ENCODE measurements around the gene UBE2J1.
"Not testable (repeated sequence)": the region's sequence is repeated elsewhere in the genome, so short reads cannot be mapped to it uniquely, and the experiment has no call there.

Gene UBE2J1

DNA sequence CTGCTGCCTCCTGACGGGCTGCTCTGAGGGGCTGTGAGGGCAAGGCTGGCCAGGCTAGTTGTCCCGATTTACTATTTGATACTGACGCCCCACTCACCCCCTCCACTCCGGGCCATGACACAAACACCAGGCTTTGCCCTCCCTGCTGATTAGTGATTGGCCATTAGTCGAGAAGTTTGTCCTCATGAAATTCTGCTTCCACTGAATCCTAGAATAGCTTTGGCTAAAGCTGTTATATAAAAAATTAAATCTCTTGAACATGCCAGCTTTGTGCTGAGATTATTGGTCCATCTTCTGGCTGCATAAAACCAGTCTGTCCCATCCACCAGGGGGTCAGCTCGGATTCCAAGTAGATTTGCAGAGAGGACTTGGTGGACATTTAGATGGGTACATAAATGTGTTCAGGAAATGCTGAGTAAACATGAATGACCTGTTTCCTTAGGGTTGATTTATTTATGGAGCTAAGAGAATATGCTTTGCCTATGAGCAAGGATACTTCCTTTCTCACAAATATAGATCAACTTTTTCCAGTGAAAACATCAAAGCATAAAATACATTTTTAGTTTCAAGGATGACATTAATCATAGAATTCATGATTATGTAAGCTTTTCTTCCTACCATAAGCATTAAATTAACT, 37.2 kb downstream of the UBE2J1 start, which contains the start of gene GABRR2:
TSS of gene GABRR2 (minus strand) at position 51 of the 637 bp plus-strand sequence. CDS start 134 bp downstream, outside the sequence.
- DNase-seq = no peak

DNA sequence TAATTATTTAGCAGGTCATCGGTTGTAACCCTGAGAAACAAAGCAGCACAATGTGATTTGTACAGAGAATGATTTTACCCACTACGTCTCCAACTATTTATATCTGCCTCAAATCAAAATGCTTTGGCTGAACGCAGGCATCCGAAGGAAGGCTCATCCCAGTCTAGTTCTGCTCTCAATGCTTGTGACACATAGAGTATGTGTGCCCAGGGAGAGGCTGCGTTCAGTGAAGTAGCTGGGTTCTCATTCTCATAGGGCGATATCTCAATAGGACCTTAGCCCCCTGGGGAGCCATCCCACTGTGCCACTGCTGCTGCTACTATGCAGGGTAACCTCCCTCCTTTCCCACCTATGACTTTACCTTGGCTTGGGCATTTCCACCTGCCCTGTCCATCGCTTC, 37.8 kb downstream of the UBE2J1 start:
- DNase-seq = no peak

DNA sequence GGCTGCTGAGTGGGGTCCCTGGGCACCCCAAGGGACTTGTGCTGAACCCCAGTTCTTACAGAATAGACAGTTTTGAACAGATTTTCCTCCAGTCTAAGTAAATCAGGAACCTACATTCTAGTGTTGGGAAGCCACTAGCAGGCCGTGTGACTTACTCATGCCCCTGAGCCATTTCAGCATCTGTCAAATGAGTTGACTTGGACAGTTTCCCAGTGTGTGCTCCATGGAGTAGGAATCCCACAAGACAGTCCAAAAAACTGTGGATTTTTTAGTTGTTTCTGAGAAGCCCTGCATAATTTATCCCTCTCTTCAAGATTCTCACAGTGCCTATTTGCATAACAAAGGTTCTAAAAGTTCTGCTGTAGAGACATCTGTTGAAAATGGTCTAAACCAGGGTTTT, 39.5 kb downstream of the UBE2J1 start:
- no peak for DNase-seq

DNA sequence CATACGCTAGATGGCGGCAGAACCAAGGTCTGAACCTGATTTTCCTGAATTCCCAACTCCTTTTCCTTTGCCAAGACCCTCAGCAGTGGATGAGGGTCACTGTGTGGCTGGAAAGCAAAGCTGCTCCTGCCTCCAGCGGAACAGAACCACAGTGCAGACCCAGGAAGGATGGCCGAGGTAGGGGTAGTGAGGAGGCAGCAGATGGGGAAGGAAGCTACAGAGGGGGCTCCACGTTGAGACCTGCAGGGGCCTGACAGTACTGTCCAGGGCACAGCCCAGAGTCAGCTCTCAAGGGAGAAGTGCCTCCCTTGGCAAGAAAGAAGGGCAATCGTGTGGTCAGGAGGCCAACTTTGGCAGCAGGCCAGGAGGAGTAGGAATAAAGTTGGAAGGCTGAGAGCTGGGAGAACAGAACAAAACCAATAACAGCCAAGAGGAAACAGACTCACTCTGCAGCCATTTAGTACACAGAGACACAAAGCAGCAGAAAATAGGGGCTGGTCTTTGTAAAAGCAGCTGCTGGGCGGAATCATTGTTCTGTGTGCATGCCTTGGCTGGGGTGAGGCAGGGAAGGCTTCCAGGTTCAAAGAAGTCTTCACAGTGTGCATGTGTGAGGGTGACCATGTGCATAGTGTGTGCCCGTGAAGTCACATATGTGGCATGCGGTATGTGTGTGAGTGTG, 40.5 kb downstream of the UBE2J1 start:
- no peak for DNase-seq

DNA sequence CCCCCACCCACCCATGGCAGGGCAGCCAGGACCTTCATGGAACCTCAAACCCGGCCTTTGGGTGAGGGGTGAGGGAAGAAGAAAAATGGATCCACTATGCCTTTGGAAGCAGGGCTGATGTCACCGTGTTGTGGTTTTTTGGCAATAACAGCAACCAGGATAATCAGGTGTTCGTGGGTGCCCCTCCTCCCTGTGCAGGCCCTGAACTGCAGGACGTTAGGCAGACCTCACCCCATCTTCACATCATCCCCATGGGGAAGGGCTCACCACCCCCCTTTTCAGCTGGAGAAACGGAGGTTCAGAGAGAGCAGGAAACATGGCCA, 41.0 kb downstream of the UBE2J1 start:
- no peak for DNase-seq

DNA sequence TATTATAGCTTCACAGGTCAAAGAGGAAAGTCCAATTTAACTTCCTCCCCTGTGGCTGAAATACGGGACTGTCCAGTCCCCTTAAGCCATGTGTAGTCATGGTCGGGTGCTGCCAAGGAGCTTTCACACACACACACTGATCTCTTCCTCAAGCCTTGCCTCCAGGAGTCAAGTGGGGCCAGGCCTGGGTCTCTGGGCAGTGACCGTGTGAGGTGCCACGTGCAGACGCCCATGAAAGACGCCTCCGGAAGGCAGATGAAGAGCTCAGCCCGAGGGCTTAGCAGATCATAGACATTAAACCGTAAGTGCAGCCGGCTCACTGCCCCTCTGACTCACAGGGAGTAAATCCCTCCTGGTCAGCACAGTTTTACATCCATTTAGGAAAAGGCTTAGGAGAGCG, 41.6 kb downstream of the UBE2J1 start:
- DNase-seq = no peak

DNA sequence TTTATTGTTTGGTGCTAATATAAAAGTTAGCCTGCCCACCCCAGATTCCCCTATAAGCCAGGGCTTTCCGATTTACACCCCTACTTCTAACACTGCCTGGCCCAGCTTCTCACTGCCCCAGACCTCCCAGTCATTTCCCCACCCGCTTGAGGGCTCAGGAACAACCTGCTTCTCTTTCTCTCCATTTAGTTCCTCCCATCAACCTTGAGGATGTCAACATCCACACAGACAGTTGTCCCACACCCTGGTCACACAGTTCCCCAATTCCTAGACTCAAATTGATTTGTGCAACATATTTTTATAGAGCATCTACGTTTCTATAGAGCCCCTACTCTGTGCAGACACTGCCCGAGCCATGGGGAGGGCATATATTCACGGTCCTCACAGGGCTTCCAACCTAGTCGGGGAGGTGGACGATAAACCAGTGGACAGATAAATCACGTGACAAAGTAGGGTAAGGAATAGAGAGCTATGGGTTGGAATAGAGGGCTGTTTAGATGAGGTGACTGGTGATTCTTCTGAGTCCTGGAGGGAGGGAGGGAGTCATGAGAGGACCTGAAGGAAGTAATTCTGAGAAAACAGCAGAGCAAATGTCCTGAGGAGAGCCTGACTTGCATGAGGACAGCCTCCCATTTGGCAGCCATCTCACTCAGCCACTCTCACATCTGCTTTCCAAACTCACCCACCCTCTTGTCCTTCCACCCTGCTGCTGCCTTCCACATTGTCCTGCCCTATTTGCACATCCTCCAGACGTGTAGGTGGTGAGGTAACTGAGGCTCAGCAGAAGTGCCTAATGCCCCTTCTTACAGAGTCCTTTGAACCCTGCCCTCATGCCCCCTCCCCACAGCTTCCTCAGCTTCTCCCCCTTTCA, 43.8 kb downstream of the UBE2J1 start:
- no peak for DNase-seq

DNA sequence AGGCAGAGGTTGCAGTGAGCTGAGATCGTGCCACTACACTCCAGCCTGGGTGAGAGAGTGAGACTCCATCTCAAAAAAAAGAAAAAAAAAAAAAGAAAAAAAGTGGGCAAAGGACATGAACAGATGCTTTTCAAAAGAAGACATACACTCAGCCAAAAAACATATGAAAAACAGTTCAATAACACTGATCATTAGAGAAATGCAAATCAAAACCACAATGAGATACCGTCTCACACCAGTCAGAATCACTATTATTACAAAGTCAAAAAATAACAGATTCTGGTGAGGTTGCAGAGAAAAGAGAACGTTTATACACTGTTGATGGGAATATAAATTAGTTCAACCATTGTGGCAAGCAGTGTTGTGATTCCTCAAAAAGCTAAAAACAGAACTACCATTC, 48.0 kb downstream of the UBE2J1 start:
- not testable (repeated sequence) for DNase-seq

DNA sequence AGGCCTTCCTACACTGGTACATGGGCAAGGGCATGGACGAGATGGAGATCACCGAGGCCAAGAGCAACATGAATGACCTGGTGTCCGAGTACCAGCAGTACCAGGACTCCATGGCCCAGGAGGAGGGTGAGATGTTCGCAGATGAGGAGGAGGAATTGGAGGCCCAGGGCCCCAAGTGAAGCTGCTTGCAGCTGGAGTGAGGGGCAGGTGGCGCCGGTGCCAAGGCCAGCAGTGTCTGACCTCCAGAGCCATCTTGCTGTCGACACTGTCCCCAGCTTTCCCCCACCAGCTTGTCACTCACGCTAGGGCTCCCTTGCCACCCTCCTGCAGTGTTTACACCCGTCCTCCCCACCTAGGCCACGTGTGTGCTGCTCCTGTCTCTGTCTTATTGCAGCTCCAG, 49.6 kb downstream of the UBE2J1 start:
- no peak for DNase-seq

DNA sequence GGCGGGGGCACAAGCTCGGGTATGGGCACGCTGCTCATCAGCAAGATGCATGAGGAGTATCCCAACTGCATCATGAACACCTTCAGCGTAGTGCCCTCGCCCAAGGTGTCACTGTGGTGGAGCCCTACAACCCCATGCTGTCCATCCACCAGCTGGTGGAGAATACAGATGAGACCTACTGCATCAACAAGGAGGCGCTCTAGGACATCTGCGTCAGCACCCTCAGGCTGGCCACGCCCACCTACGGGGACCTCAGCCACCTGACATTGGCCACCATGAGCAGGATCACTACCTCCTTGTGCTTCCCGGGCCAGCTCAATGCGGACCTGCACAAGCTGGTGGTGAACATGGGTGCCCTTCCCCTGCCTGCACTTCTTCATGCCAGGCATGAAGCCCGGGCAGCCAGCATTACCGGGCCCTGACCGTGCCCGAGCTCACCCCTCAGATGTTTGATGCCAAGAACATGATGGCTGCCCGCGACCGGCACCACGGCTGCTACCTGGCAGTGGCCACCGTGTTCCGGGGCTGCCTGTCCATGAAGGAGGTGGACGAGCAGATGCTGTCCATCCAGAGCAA, 50.2 kb downstream of the UBE2J1 start:
- DNase-seq = no peak

DNA sequence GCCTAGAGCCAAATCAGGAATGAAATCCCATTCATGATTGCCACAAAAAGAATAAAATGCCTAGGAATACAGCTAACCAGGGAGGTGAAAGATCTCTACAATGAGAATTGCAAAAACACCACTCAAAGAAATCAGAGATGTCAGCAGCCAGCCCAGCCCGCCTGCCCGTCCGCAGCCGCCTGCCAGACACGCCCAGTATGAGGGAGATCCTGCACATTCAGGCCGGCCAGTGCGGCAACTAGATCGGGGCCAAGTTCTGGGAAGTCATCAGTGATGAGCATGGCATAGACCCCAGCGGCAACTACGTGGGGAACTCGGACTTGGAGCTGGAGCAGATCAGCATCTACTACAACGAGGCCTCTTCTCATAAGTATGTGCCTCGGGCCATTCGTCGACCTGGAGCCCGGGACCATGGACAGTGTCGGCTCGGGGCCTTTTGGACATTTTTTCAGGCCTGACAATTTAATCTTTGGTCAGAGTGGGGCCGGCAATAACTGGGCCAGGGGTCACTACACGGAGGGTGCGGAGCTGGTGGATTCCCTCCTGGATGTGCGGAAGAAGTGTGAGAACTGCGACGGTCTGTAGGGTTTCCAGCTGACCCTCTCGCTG, 50.8 kb downstream of the UBE2J1 start:
- DNase-seq = no peak

DNA sequence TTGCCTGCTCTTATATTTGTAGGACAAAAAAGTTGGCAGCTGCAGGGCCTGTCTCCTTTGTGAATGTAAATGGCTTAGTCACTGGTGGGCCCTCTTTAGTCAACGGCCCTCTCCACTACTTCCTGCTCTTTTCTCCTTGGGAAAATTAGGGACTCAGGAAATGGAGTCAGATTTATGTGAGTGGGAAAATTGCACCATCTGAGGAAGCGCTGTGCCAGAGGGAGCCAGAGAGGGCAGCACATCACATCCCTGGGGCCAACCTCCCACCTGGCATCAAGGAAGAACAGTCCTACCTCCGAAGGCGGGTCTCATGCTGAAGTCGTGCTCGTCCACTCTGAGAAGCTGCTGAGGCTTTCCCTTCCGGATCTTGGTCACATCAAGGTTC, 53.1 kb downstream of the UBE2J1 start:
- DNase-seq = no peak

DNA sequence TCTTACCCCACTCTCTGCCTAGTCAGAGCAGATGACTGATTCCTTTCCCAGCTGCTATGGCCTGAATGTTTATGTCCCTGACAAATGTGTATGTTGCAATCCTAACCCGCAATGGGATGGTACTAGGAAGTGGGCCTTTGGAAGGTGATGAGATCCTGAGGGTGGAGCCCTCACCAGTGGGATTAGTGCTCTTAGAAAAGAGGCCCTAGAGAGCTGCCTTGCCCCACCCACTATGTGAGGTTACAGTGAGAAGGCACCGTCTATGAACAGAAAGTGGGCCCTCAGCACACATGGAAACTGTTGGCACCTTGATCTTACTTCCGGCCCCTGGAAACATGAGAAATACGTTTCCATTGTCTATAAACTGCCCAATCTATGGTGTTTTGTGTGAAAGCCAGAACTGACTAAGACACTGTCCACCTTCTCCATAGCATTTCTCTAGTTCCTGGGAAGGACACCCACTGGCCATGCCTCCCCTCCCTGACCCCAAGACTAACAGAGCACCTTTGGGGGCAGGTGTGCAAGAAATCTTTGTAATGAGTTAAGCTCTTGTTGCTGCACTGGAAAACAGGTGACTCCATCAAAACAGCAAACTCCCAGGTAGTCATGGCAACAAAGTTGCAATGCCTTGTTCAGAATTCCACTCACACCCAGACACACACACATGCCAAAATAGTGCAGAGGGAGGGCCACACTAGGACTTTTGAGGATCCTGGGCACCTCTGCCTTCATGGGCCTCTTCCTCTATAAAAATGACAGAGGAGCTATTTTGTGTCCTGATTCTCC, 53.6 kb downstream of the UBE2J1 start:
- DNase-seq = no peak

DNA sequence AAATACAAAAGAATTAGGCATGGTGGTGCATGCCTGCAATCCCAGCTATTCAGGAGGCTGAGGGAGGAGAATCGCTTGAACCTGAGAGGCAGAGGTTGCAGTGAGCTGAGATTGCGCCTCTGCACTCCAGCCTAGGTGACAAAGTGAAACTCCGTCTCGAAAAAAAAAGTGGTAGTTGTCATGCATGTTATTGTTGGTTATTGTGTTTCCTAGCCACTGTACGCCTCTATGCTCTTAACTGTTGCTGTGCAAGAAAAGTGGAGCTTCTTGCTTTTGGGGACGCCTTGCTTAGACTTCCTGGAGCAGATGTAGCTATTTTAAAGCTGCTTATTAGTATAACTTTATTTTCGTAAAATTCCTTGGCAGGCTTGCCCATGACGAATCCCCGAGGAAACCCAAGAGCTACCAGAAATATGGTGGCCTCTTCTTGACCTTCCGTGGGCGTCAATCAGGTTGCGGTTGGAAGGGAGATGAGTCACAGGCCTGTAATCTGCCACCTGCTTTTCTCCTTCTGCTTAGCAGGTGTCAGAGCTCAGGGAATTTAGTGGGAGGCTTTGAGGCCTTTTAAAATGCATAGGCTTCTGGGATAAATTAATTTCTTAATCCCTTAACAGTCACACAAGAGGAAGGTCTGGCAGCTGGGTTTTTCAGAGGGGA, 54.7 kb downstream of the UBE2J1 start:
- DNase-seq = no peak

DNA sequence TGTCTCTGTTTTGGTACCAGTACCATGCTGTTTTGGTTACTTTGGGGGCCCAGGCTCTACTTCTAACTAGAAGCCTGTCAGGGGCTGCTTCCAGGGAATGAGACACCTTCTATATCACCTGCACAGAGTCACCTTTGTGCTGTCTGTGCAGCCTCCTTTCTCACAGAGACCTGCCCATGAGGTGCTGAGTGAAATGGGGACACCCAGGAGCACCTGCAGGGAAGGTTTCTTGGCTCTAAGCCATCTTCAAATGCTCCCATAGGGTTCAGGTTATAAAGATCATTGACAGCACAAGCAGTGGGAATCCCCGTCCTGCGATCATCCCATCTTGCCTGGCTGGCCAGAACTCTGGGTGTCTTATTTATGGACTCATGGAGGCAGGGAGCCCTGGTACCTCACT, 56.5 kb downstream of the UBE2J1 start:
- no peak for DNase-seq

DNA sequence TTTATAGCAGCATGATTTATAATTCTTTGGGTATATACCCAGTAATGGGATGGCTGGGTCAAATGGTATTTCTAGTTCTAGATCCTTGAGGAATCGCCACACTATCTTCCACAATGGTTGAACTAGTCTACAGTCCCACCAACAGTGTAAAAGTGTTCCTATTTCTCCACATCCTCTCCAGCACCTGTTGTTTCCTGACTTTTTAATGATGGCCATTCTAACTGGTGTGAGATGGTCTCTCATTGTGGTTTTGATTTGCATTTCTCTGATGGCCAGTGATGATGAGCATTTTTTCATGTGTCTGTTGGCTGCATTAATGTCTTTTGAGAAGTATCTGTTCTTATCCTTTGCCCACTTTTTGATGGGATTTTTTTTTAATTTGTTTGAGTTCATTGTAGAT, 57.4 kb downstream of the UBE2J1 start:
- not testable (repeated sequence) for DNase-seq

DNA sequence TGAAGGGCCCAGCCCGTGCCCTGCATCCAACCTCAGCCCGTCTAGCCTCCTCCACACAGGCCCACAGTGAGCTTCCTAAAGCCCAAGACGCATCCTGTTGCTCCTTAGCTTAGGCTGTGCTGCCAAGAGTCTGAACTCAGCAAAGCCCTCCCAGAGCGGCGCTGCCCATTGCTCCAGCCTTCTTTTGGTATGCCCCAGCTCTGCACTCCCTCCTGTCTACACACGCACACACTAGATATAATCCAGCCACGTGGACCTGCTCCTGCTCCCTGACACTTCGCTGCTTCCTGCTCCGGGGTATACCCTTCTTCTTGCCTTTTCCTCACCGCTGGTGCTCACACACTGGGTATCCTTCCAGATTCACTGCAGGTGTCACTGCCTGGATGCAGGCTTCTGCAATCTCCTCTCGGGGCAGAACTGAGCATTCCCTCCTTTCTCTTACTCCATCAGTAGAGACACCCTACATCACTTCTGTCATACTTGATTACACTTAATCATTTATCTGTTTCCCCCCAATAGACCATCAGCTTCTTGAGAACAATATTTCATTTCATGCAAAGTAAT, 61.2 kb downstream of the UBE2J1 start:
- no peak for DNase-seq

DNA sequence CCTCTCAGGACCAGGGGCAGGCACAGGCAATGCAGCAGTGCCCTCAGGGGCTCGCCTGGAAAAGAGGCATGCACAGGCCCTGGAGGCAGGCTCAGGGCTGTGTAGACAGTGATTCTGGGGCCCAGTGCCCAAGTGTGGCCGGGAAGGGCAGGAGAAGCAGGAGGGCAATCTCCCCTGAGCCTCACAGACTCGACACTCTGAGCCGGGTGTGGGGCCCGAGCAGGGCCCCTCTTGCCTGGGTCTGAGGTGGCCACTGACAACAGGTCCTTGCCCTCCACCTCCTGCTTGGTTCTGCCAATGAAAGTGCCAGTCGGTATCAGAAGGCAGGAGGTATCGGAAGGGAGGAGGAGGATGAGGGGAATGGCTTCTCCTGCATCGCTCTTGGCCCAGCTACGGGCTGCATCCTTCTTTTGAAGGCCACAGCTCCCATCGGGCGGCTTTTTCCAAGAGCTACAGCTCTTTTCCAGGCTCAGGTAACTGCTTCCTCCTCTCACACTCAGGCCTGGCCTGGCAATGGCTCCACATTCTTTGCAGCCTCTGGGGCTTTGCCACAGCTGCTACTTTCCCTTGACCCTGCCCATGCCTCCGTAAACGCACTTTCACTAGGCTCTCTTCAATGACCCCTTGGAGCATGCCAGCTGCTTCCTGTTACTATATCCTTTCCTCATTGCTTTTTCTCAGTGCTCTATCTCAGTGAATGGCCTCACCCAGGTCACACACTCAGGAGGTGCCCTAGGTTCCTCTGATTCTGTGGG, 61.9 kb downstream of the UBE2J1 start:
- no peak for DNase-seq

DNA sequence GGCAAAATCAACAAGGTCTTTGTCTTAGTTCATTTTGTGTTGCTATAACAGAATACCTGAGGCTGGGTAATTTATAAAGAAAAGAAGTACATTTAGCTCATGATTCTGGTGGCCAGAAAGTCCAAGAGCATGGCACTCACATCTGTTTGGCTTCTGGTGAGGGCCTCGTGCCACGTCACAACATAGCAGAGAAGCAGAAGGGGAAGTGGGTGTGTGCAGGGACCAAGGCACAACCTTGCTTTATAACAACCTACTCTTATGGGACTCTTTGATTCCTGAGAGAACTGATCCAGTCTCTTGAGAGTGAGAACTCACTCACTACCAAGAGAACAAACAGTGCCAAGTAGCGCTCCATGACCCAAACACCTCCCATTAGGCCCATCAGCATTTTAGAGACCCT, 62.8 kb downstream of the UBE2J1 start:
- no peak for DNase-seq

DNA sequence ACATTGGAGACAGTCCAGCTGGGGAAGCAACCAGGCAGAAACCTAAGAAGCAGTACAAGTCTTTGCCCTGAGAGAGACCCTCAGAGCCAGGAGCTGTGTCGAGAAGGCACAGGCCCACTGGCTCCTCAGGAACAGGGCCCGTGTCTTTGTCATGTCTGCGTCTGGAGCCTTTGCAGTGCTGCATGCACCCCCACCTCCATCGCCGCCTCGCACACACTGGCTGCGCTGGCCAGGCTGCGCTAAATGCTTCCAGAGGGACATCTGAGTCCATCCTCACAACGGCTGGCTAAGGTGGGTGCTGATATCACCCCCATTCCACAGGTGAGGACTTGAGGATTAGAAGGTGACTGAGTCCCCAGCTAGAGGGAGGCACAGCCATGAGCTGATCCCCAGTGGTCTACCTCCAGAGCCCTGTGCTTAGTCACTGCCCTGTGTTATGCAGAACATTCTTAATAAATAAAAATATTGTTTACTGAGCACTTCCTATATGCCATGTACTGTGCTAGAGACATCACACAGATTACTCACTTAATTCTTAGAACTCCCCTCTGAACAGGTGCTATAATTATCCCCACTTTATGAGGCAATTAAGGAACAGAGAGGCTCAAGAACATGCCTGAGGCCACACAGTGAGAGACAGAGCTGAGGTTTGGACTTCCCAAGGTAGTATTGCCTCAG, 65.0 kb downstream of the UBE2J1 start:
- no peak for DNase-seq

Measured in NCI-H1436 treated with DMSO at 0.1 percent for 48 hours (cell line).